ENCODE measurements around the gene RUNX2. TPM values are rescaled to one million over a fixed set of nuclear protein-coding genes. Genes with fewer than 3 reads are reported as not detected.

Gene RUNX2
- total RNA-seq, 1 experiment from 2014 or later, result 7.0 TPM

GRCh38 chr6:45645302-45645701 lies 317.2 kb downstream of the RUNX2 start:
- Histone ChIP-seq H3K36me3 (ENCODE audit: control insufficient read depth, insufficient read depth, low read length) (no peaks in the 10 kb centered on the region), H3K4me1 (ENCODE audit: control insufficient read depth, insufficient read depth, low read length) (no peaks in the 10 kb centered on the region), H3K27me3 (ENCODE audit: control insufficient read depth, insufficient read depth, low read length) (no peaks in the 10 kb centered on the region), H3K9me3 (ENCODE audit: control insufficient read depth, insufficient read depth, low read depth, low read length) (no peaks in the 10 kb centered on the region), H3K4me3 (ENCODE audit: low read depth in 2 of 2, low read length in 2 of 2) (no peak overlapping the region), H3K27ac (ENCODE audit: low read length) (no peak overlapping the region)
- BruUV-seq (replicated peaks), result no TSS peak
- in situ Hi-C loops (cut with HindIII; ENCODE audit: low pct_unique_long_range_greater_than_20kb, low sequenced_read_pairs), result no loop called here
- POLR2A ChIA-PET, result no interaction called here
- ATAC-seq (no peak), DNase-seq (ENCODE audit: low read depth, low spot score) (no peak)
- TF ChIP-seq POLR2AphosphoS5 (IDR thresholded peaks at IDR 0.05; ENCODE audit: low read depth, low read length) (no peak), TCF7L2 (IDR thresholded peaks at IDR 0.05; ENCODE audit: low read depth, low read length) (no peak), REST (IDR thresholded peaks at IDR 0.05; ENCODE audit: insufficient read depth in 1 of 2, low read depth in 2 of 2, low read length in 1 of 2) (no peak), SIN3A (IDR thresholded peaks at IDR 0.05; ENCODE audit: borderline replicate concordance, insufficient read depth, low read depth, low read length) (no peak)
- TF ChIP-seq, protein P1, sequence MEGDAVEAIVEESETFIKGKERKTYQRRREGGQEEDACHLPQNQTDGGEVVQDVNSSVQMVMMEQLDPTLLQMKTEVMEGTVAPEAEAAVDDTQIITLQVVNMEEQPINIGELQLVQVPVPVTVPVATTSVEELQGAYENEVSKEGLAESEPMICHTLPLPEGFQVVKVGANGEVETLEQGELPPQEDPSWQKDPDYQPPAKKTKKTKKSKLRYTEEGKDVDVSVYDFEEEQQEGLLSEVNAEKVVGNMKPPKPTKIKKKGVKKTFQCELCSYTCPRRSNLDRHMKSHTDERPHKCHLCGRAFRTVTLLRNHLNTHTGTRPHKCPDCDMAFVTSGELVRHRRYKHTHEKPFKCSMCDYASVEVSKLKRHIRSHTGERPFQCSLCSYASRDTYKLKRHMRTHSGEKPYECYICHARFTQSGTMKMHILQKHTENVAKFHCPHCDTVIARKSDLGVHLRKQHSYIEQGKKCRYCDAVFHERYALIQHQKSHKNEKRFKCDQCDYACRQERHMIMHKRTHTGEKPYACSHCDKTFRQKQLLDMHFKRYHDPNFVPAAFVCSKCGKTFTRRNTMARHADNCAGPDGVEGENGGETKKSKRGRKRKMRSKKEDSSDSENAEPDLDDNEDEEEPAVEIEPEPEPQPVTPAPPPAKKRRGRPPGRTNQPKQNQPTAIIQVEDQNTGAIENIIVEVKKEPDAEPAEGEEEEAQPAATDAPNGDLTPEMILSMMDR (IDR thresholded peaks at IDR 0.05), result no peak
- CTCF ChIA-PET, result no interaction called here
- intact Hi-C loops (cut with micrococcal nuclease; ENCODE audit: unreplicated experiment), result no loop called here

- in situ Hi-C loops (cut with HindIII; ENCODE audit: low pct_unique_long_range_greater_than_20kb, low sequenced_read_pairs), result no loop called here
- ATAC-seq, result no peak
These were observed 319.5 kb downstream of the RUNX2 start for GRCh38 chr6:45647341-45648261.

More at GRCh38 chr6:45647341-45648261, 319.5 kb downstream of the RUNX2 start:
- H3K27ac ChIP-seq (ENCODE audit: low read length), result no peak overlapping the region
- DNase-seq (ENCODE audit: low read depth, low spot score), result no peak
- no peaks in the 10 kb centered on the region for H3K4me1 ChIP-seq (ENCODE audit: control insufficient read depth, insufficient read depth, low read length)
- no TSS peak for BruUV-seq (replicated peaks)
- no peak overlapping the region for H3K4me3 ChIP-seq (ENCODE audit: low read depth in 2 of 2, low read length in 2 of 2)
- TF ChIP-seq, protein P1 (IDR thresholded peaks at IDR 0.05), result no peak
- TF ChIP-seq REST (IDR thresholded peaks at IDR 0.05; ENCODE audit: insufficient read depth in 1 of 2, low read depth in 2 of 2, low read length in 1 of 2) (no peak), SIN3A (IDR thresholded peaks at IDR 0.05; ENCODE audit: borderline replicate concordance, insufficient read depth, low read depth, low read length) (no peak), TCF7L2 (IDR thresholded peaks at IDR 0.05; ENCODE audit: low read depth, low read length) (no peak), POLR2AphosphoS5 (IDR thresholded peaks at IDR 0.05; ENCODE audit: low read depth, low read length) (no peak)
- no peaks in the 10 kb centered on the region for H3K36me3 ChIP-seq (ENCODE audit: control insufficient read depth, insufficient read depth, low read length)
- intact Hi-C loops (cut with micrococcal nuclease; ENCODE audit: unreplicated experiment), result no loop called here
- CTCF ChIA-PET, result no interaction called here
- no peaks in the 10 kb centered on the region for H3K27me3 ChIP-seq (ENCODE audit: control insufficient read depth, insufficient read depth, low read length)
- POLR2A ChIA-PET, result no interaction called here
- H3K9me3 ChIP-seq (ENCODE audit: control insufficient read depth, insufficient read depth, low read depth, low read length), result no peaks in the 10 kb centered on the region
